ENCODE measurements around the gene PVALEF.
"Not testable (repeated sequence)": the region's sequence is repeated elsewhere in the genome, so short reads cannot be mapped to it uniquely, and the experiment has no call there.

PVALEF gene

DNA sequence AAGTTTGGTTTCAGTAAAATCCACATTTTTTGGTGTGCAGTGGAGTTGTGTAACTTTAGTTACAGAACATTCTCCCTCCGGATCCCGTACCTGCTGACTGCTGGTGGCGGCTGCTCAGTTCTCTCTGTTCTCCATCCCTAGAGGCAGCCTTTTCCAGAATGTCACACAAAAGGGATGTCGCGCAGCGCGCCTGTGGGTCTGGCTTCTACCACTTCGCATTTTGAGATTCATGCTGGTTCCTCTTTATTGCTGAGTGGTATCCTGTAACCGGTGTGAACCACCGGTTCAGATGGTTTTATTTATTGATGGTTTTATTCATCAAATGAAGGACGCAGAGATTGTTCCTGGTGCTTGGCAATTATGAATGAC, 58.4 kb downstream of the PVALEF start:
- H3K9ac ChIP-seq (ENCODE audit: low read length), result peak overlapping the region; percentile 12; the same call in 1 of the 2 replicates
- no peaks in the 10 kb centered on the region for H4K20me1 ChIP-seq (ENCODE audit: insufficient read depth, low read length)
- peak overlapping the region; percentile 59 for H3K4me2 ChIP-seq (ENCODE audit: low read depth, low read length)

DNA sequence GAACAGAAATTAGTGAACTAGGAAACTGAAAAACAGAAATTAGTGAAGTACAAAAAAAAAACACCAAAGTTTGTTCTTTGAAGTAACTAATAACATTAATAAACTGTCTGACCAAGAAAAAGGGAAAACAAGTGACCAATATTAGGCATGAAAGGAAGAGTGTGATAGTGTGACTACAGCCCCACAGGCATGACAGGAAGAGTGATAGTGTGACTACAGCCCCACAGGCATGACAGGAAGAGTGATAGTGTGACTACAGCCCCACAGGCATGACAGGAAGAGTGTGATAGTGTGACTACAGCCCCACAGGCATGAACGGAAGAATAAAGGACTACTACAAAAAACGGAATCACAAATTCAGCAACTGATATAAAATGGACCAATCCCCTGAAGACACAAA, 62.3 kb downstream of the PVALEF start:
- not testable (repeated sequence) for H3K9me3 ChIP-seq (replicated peaks; ENCODE audit: insufficient read depth, low read length); H3K9me2 ChIP-seq (replicated peaks; ENCODE audit: insufficient read depth, low read length); H3K27ac ChIP-seq (ENCODE audit: low read length); H3K36me3 ChIP-seq (replicated peaks; ENCODE audit: insufficient read depth, low read length); H3K4me2 ChIP-seq (ENCODE audit: low read depth, low read length); H3K9ac ChIP-seq (ENCODE audit: low read length); H4K20me1 ChIP-seq (ENCODE audit: insufficient read depth, low read length); H2AFZ ChIP-seq (ENCODE audit: low read length); H3F3A ChIP-seq (ENCODE audit: insufficient read depth, low read length); H3K79me2 ChIP-seq (ENCODE audit: low read length); H3K4me3 ChIP-seq (ENCODE audit: low read length); DNase-seq; H3K4me1 ChIP-seq (ENCODE audit: low read length)
- peaks cover 20% of the 10 kb centered on the region; the same call in 1 of the 2 replicates for H3K27me3 ChIP-seq (replicated peaks; ENCODE audit: insufficient read depth, low read length)

More for the DNA sequence above, 58.4 kb downstream of the PVALEF start:
- Histone ChIP-seq H3K36me3 (replicated peaks; ENCODE audit: insufficient read depth, low read length) (no peaks in the 10 kb centered on the region), H3K9me3 (replicated peaks; ENCODE audit: insufficient read depth, low read length) (no peaks in the 10 kb centered on the region), H3K4me3 (ENCODE audit: low read length) (peak overlapping the region; percentile 8; the same call in 1 of the 2 replicates), H3K27me3 (replicated peaks; ENCODE audit: insufficient read depth, low read length) (peaks cover 20% of the 10 kb centered on the region; the same call in 1 of the 2 replicates), H3F3A (ENCODE audit: insufficient read depth, low read length) (no peaks in the 10 kb centered on the region), H3K9me2 (replicated peaks; ENCODE audit: insufficient read depth, low read length) (no peaks in the 10 kb centered on the region), H3K27ac (ENCODE audit: low read length) (no peak overlapping the region), H3K4me1 (ENCODE audit: low read length) (peaks cover 14% of the 10 kb centered on the region), H3K79me2 (ENCODE audit: low read length) (peaks cover 13% of the 10 kb centered on the region; the same call in 1 of the 2 replicates), H2AFZ (ENCODE audit: low read length) (peak overlapping the region; percentile 62)
- TF ChIP-seq EZH2 (optimal IDR thresholded peaks at IDR 0.05; ENCODE audit: low read depth, low read length), result no peak
- TF ChIP-seq CTCF (IDR thresholded peaks at IDR 0.05; ENCODE audit: low read length), result no peak
- no peak for TF ChIP-seq EZH2phosphoT487 (IDR thresholded peaks at IDR 0.05; ENCODE audit: low read length)
- DNase-seq, result no peak

GRCh38 chr17:81228420-81228819, 63.1 kb downstream of the PVALEF start:
- Histone ChIP-seq H3K4me1 (ENCODE audit: low read length) (peaks cover 5% of the 10 kb centered on the region), H3K9me2 (replicated peaks; ENCODE audit: insufficient read depth, low read length) (no peaks in the 10 kb centered on the region), H3K27ac (ENCODE audit: low read length) (no peak overlapping the region), H2AFZ (ENCODE audit: low read length) (no peak overlapping the region), H3K79me2 (ENCODE audit: low read length) (no peaks in the 10 kb centered on the region), H3K4me2 (ENCODE audit: low read depth, low read length) (no peak overlapping the region), H4K20me1 (ENCODE audit: insufficient read depth, low read length) (no peaks in the 10 kb centered on the region), H3K27me3 (replicated peaks; ENCODE audit: insufficient read depth, low read length) (peaks cover 20% of the 10 kb centered on the region; the same call in 1 of the 2 replicates), H3F3A (ENCODE audit: insufficient read depth, low read length) (no peaks in the 10 kb centered on the region), H3K4me3 (ENCODE audit: low read length) (no peak overlapping the region), H3K36me3 (replicated peaks; ENCODE audit: insufficient read depth, low read length) (no peaks in the 10 kb centered on the region), H3K9ac (ENCODE audit: low read length) (no peak overlapping the region), H3K9me3 (replicated peaks; ENCODE audit: insufficient read depth, low read length) (no peaks in the 10 kb centered on the region)
- TF ChIP-seq EZH2 (optimal IDR thresholded peaks at IDR 0.05; ENCODE audit: low read depth, low read length) (no peak), CTCF (IDR thresholded peaks at IDR 0.05; ENCODE audit: low read length) (no peak), EZH2phosphoT487 (IDR thresholded peaks at IDR 0.05; ENCODE audit: low read length) (no peak)
- no peak for DNase-seq

GRCh38 chr17:81228834-81229665, 63.7 kb downstream of the PVALEF start:
- Histone ChIP-seq H3K9me3 (replicated peaks; ENCODE audit: insufficient read depth, low read length) (no peaks in the 10 kb centered on the region), H3K36me3 (replicated peaks; ENCODE audit: insufficient read depth, low read length) (no peaks in the 10 kb centered on the region), H3K4me1 (ENCODE audit: low read length) (no peaks in the 10 kb centered on the region), H3K9ac (ENCODE audit: low read length) (no peak overlapping the region), H3K9me2 (replicated peaks; ENCODE audit: insufficient read depth, low read length) (no peaks in the 10 kb centered on the region), H3K79me2 (ENCODE audit: low read length) (no peaks in the 10 kb centered on the region), H4K20me1 (ENCODE audit: insufficient read depth, low read length) (no peaks in the 10 kb centered on the region), H3K27me3 (replicated peaks; ENCODE audit: insufficient read depth, low read length) (peaks cover 14% of the 10 kb centered on the region; the same call in 1 of the 2 replicates), H3F3A (ENCODE audit: insufficient read depth, low read length) (no peaks in the 10 kb centered on the region), H2AFZ (ENCODE audit: low read length) (no peak overlapping the region), H3K4me2 (ENCODE audit: low read depth, low read length) (no peak overlapping the region), H3K27ac (ENCODE audit: low read length) (no peak overlapping the region), H3K4me3 (ENCODE audit: low read length) (no peak overlapping the region)
- DNase-seq, result no peak
- TF ChIP-seq EZH2 (optimal IDR thresholded peaks at IDR 0.05; ENCODE audit: low read depth, low read length) (no peak), CTCF (IDR thresholded peaks at IDR 0.05; ENCODE audit: low read length) (no peak), EZH2phosphoT487 (IDR thresholded peaks at IDR 0.05; ENCODE audit: low read length) (no peak)

Measured in MM.1S (cell line).